Measurements from ENCODE around the gene CLIP1. TPM values are rescaled to one million over a fixed set of nuclear protein-coding genes. Genes with fewer than 3 reads are reported as not detected.
A peak's percentile ranks its signal among the peaks of the same experiment; 100 is the strongest.
"Not testable (repeated sequence)": the region's sequence is repeated elsewhere in the genome, so short reads cannot be mapped to it uniquely, and the experiment has no call there.

Gene CLIP1
- polyA plus RNA-seq, 3 donors = 6.7 to 50.9 (median 12.9) TPM

DNA sequence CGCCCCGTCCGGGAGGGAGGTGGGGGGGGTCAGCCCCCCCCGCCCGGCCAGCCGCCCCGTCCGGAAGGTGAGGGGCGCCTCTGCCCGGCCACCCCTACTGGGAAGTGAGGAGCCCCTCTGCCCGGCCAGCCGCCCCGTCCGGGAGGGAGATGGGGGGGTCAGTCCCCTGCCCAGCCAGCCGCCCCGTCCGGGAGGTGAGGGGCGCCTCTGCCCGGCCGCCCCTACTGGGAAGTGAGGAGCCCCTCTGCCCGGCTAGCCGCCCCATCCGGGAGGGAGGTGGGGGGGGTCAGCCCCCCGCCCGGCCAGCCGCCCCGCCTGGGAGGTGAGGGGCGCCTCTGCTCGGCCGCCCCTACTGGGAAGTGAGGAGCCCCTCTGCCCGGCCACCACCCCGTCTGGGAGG, 64.9 kb downstream of the CLIP1 start:
- H3K79me2 ChIP-seq (ENCODE audit: insufficient read depth, low read length); H3K4me1 Mint-ChIP-seq; H4K20me1 ChIP-seq (ENCODE audit: insufficient read depth, low read length); H3K9ac ChIP-seq (ENCODE audit: insufficient read depth, low read length, poor library complexity, severe bottlenecking); H3K4me1 ChIP-seq (ENCODE audit: control insufficient read depth in 1 of 2, insufficient read depth in 2 of 2, low read length in 2 of 2); H3K27me3 Mint-ChIP-seq (ENCODE audit: low read depth in 3 of 3); H2AFZ ChIP-seq (ENCODE audit: insufficient read depth, low read depth, low read length, poor library complexity, severe bottlenecking); DNase-seq; H3K9me3 ChIP-seq (replicated peaks in 1 of 2; ENCODE audit: control insufficient read depth in 1 of 2, insufficient read depth in 1 of 2, low read length in 2 of 2); H3K4me3 Mint-ChIP-seq; H3K4me3 ChIP-seq (replicated peaks in 1 of 3; ENCODE audit: low read depth in 2 of 3, low read length in 3 of 3); H3K9me3 Mint-ChIP-seq; intact Hi-C loops (cut with micrococcal nuclease); H3K4me2 ChIP-seq (replicated peaks; ENCODE audit: extremely low read depth, low read length, poor library complexity, severe bottlenecking); H3K27me3 ChIP-seq (ENCODE audit: control insufficient read depth in 2 of 2, insufficient read depth in 2 of 2, low read length in 2 of 2); H3K27ac ChIP-seq (ENCODE audit: low read depth in 1 of 2, low read length in 2 of 2); H3K27ac Mint-ChIP-seq: not testable (repeated sequence)
- peaks cover 58 to 71% of the 10 kb centered on the region in 2 donors for H3K36me3 ChIP-seq (replicated peaks in 1 of 2; ENCODE audit: control insufficient read depth in 1 of 2, insufficient read depth in 2 of 2, low read length in 2 of 2)
- no CpG with 5 or more reads among the region's 32 CpGs for WGBS (ENCODE audit: insufficient coverage)
- peaks cover 68 to 90% of the 10 kb centered on the region in 2 donors for H3K36me3 Mint-ChIP-seq

DNA sequence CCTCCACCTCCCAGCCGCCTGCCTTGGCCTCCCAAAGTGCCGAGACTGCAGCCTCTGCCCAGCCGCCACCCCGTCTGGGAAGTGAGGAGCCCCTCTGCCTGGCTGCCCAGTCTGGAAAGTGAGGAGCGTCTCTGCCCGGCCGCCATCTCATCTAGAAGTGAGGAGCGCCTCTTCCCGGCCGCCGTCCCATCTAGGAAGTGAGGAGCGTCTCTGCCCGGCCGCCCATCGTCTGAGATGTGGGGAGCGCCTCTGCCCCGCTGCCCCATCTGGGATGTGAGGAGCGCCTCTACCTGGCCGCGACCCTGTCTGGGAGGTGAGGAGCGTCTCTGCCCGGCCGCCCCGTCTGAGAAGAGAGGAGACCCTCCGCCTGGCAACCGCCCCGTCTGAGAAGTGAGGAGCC, 65.5 kb downstream of the CLIP1 start:
- H3K4me1 Mint-ChIP-seq; H3K4me2 ChIP-seq (replicated peaks; ENCODE audit: extremely low read depth, low read length, poor library complexity, severe bottlenecking); H2AFZ ChIP-seq (ENCODE audit: insufficient read depth, low read depth, low read length, poor library complexity, severe bottlenecking); H3K4me3 ChIP-seq (replicated peaks in 1 of 3; ENCODE audit: low read depth in 2 of 3, low read length in 3 of 3); H3K4me1 ChIP-seq (ENCODE audit: control insufficient read depth in 1 of 2, insufficient read depth in 2 of 2, low read length in 2 of 2); H3K79me2 ChIP-seq (ENCODE audit: insufficient read depth, low read length); H3K9me3 Mint-ChIP-seq; intact Hi-C loops (cut with micrococcal nuclease); H3K27me3 ChIP-seq (ENCODE audit: control insufficient read depth in 2 of 2, insufficient read depth in 2 of 2, low read length in 2 of 2); DNase-seq; H3K27ac ChIP-seq (ENCODE audit: low read depth in 1 of 2, low read length in 2 of 2); H4K20me1 ChIP-seq (ENCODE audit: insufficient read depth, low read length); H3K9ac ChIP-seq (ENCODE audit: insufficient read depth, low read length, poor library complexity, severe bottlenecking); H3K27me3 Mint-ChIP-seq (ENCODE audit: low read depth in 3 of 3); H3K9me3 ChIP-seq (replicated peaks in 1 of 2; ENCODE audit: control insufficient read depth in 1 of 2, insufficient read depth in 1 of 2, low read length in 2 of 2); H3K4me3 Mint-ChIP-seq: not testable (repeated sequence)
- peaks cover 62 to 77% of the 10 kb centered on the region in 2 donors for H3K36me3 ChIP-seq (replicated peaks in 1 of 2; ENCODE audit: control insufficient read depth in 1 of 2, insufficient read depth in 2 of 2, low read length in 2 of 2)
- WGBS (ENCODE audit: insufficient coverage) = 96% methylated on average over 4 of the region's 27 CpGs
- Mint-ChIP-seq H3K36me3 (peaks cover 73 to 90% of the 10 kb centered on the region in 2 donors), H3K27ac (peak overlapping the region in 1 of 7 donors; percentile 55)

DNA sequence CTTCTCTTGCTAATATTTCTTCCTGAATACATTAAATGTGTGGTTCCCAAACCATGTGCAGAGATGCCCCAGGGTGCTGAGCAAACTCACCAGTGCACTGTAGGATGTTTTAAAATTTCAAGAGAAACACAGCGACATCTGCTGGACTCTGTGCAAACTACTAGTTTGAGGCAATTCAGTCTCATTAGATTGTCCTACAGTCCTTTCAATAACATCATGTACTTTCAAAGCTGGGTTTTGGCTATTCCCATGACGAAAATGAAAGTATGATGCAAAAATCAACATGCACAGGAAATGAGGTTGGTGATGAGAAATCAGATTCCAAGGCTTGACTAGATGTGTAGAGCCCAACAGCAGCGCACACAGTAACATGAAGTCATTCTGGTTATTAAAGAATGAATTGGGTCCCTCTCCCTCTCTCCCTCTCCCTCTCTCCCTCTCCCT, 66.3 kb downstream of the CLIP1 start:
- no peaks in the 10 kb centered on the region for H3K27me3 ChIP-seq (ENCODE audit: control insufficient read depth in 2 of 2, insufficient read depth in 2 of 2, low read length in 2 of 2)
- H3K36me3 ChIP-seq (replicated peaks in 1 of 2; ENCODE audit: control insufficient read depth in 1 of 2, insufficient read depth in 2 of 2, low read length in 2 of 2) = peaks cover 64 to 77% of the 10 kb centered on the region in 2 donors
- TF ChIP-seq, protein P1, sequence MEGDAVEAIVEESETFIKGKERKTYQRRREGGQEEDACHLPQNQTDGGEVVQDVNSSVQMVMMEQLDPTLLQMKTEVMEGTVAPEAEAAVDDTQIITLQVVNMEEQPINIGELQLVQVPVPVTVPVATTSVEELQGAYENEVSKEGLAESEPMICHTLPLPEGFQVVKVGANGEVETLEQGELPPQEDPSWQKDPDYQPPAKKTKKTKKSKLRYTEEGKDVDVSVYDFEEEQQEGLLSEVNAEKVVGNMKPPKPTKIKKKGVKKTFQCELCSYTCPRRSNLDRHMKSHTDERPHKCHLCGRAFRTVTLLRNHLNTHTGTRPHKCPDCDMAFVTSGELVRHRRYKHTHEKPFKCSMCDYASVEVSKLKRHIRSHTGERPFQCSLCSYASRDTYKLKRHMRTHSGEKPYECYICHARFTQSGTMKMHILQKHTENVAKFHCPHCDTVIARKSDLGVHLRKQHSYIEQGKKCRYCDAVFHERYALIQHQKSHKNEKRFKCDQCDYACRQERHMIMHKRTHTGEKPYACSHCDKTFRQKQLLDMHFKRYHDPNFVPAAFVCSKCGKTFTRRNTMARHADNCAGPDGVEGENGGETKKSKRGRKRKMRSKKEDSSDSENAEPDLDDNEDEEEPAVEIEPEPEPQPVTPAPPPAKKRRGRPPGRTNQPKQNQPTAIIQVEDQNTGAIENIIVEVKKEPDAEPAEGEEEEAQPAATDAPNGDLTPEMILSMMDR (IDR thresholded peaks at IDR 0.05) = peak; percentile 87
- no peaks in the 10 kb centered on the region for H3K4me1 ChIP-seq (ENCODE audit: control insufficient read depth in 1 of 2, insufficient read depth in 2 of 2, low read length in 2 of 2)
- no peaks in the 10 kb centered on the region for H3K9me3 ChIP-seq (replicated peaks in 1 of 2; ENCODE audit: control insufficient read depth in 1 of 2, insufficient read depth in 1 of 2, low read length in 2 of 2)
- no peak overlapping the region for H3K9ac ChIP-seq (ENCODE audit: insufficient read depth, low read length, poor library complexity, severe bottlenecking)
- H2AFZ ChIP-seq (ENCODE audit: insufficient read depth, low read depth, low read length, poor library complexity, severe bottlenecking) = no peak overlapping the region
- H3K4me2 ChIP-seq (replicated peaks; ENCODE audit: extremely low read depth, low read length, poor library complexity, severe bottlenecking) = no peak overlapping the region
- Mint-ChIP-seq H3K27me3 (ENCODE audit: low read depth in 3 of 3) (peaks cover 0 to 1% (median 0%) of the 10 kb centered on the region in 3 donors), H3K9me3 (peaks cover 0 to 6% (median 2%) of the 10 kb centered on the region in 7 donors), H3K4me1 (no peaks in the 10 kb centered on the region), H3K36me3 (peaks cover 73 to 86% of the 10 kb centered on the region in 2 donors), H3K27ac (peak overlapping the region in 1 of 7 donors; percentile 30), H3K4me3 (no peak overlapping the region)
- H3K79me2 ChIP-seq (ENCODE audit: insufficient read depth, low read length) = no peaks in the 10 kb centered on the region
- no peak overlapping the region for H3K4me3 ChIP-seq (replicated peaks in 1 of 3; ENCODE audit: low read depth in 2 of 3, low read length in 3 of 3)
- intact Hi-C loops (cut with micrococcal nuclease) = no loop called here
- peak; percentile 13 to 31 (median 28) for DNase-seq
- peaks cover 5% of the 10 kb centered on the region for H4K20me1 ChIP-seq (ENCODE audit: insufficient read depth, low read length)
- H3K27ac ChIP-seq (ENCODE audit: low read depth in 1 of 2, low read length in 2 of 2) = no peak overlapping the region
- WGBS (ENCODE audit: insufficient coverage) = 33% methylated on average over 1 of the region's 3 CpGs
